Pons (tissue), 1 donor: ENCODE measurements around the gene RASGRP1.

Experiments used
- DNase-seq: peaks from one replicate; pipeline ENCODE4 v3.0.0-alpha.2; 2016; ENCODE audit warnings: low spot score

Gene RASGRP1

GRCh38 chr15:38459480-38459879 lies 105.1 kb downstream of the RASGRP1 start:
- no peak for DNase-seq

GRCh38 chr15:38458646-38459045 lies 106.0 kb downstream of the RASGRP1 start:
- no peak for DNase-seq

GRCh38 chr15:38455092-38455491 lies 109.5 kb downstream of the RASGRP1 start:
- DNase-seq = peak; percentile 30

- no peak for DNase-seq
These were observed 109.9 kb downstream of the RASGRP1 start for GRCh38 chr15:38454696-38455090.

GRCh38 chr15:38453971-38454695 lies 110.5 kb downstream of the RASGRP1 start, which contains the start of gene FAM98B:
FAM98B (plus strand) TSS chr15:38454127; CDS start chr15:38454162, 35 bp downstream.
- peak; percentile 81 for DNase-seq

- DNase-seq = no peak
These were observed 123.5 kb downstream of the RASGRP1 start for GRCh38 chr15:38441130-38441519.

GRCh38 chr15:38440353-38441129 lies 124.1 kb downstream of the RASGRP1 start:
- DNase-seq = peak; percentile 62
